Endothelial cell of umbilical vein (primary cell): ENCODE results near the gene RNU6-9.

ENCODE experiments used
- CTCF ChIP-seq, 2 donors: IDR thresholded peaks; 1 replicate in 1 of 2; 2 replicates in 1 of 2; pipeline ENCODE4 v1.5.1; 2011; ENCODE audit warnings: low read length in 2 of 2, mild to moderate bottlenecking in 2 of 2, moderate library complexity in 2 of 2, control low read depth in 1 of 2, inconsistent platforms in 1 of 2, low read depth in 1 of 2; ENCODE audit not compliant: insufficient read depth in 1 of 2; ENCODE audit errors: extremely low read depth in 1 of 2
- EZH2 ChIP-seq: IDR thresholded peaks from 2 replicates; pipeline ENCODE4 v1.6.1; 2012; ENCODE audit warnings: borderline replicate concordance, low read depth, mild to moderate bottlenecking, moderate library complexity, low read length, inconsistent platforms; ENCODE audit not compliant: severe bottlenecking
- JUN ChIP-seq: IDR thresholded peaks from 2 replicates; pipeline ENCODE4 v1.6.1; 2011; ENCODE audit warnings: borderline replicate concordance, low read depth; ENCODE audit not compliant: insufficient read length, insufficient read depth
- MYC ChIP-seq: IDR thresholded peaks from one replicate; pipeline ENCODE4 v1.6.1; 2011; ENCODE audit warnings: mild to moderate bottlenecking, low read depth, low read length
- POLR2A ChIP-seq: IDR thresholded peaks from 2 replicates; pipeline ENCODE4 v1.6.1; 2012; ENCODE audit warnings: low read depth, mild to moderate bottlenecking, control low read depth, low read length
- POLR2AphosphoS5 ChIP-seq: IDR thresholded peaks from 2 replicates; pipeline ENCODE4 v1.6.1; 2012; ENCODE audit warnings: low read depth, mild to moderate bottlenecking, control low read depth, low read length, moderate library complexity; ENCODE audit not compliant: insufficient read depth
- TF ChIP-seq, protein P1 (sequence below): IDR thresholded peaks from 2 replicates; pipeline ENCODE4 v1.6.1; 2011; ENCODE audit not compliant: insufficient read depth, insufficient read length

DNA sequence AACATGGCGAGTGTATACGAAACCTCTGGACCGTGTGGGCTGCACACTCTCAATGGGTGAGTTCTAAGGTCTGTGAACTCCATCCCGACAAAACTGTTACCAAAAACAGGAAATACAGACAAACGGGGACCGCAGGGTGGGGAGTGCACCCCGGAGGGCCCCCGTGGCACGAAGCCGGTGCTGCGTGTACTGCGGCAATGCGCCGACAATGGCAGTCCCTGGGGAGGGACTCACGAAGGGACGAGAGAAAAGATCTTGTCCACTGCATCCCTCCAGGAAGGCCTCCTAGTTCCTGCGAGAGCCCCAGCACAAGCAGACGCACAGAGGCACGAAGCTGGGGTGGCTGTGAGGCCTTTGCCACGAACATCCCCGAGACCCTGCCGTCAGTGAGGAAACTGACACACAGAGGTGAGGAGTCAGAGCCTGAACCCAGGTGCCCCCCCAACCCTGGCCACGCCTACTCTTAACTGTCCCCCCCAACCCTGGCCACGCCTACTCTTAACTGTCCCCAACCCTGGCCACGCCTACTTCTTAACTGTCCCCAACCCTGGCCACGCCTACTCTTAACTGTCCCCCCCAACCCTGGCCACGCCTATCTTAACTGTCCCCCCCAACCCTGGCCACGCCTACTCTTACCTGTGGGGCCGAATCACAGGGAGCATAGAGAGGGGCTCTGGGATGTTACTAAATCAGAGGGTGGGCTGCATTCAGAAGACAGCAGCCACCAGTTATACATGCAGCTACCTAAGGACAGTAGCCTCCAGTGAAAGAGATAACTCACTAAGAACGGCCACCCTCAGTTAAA, 4.5 kb upstream of the RNU6-9 start:
- TF ChIP-seq CTCF (IDR thresholded peaks at IDR 0.05; ENCODE audit: extremely low read depth in 1 of 2, insufficient read depth in 1 of 2, low read depth in 1 of 2, low read length in 2 of 2) (no peak), JUN (no peak), POLR2AphosphoS5 (no peak), MYC (no peak), POLR2A (no peak), EZH2 (no peak)
- TF ChIP-seq, protein P1, sequence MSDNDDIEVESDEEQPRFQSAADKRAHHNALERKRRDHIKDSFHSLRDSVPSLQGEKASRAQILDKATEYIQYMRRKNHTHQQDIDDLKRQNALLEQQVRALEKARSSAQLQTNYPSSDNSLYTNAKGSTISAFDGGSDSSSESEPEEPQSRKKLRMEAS = no peak
